ENCODE data around the gene CORIN. TPM values are rescaled to one million over a fixed set of nuclear protein-coding genes. Genes with fewer than 3 reads are reported as not detected.

The CORIN gene
- total and polyA plus RNA-seq, 2 of the 13 experiments (the other 11 are each of a cell fraction or from before 2014, with no cell fraction given): 0.84 to 1.2 TPM

GRCh38 chr4:47852136-47852535, 14.3 kb upstream of the CORIN start:
- H4K20me1 ChIP-seq (ENCODE audit: insufficient read depth, low read length): no peaks in the 10 kb centered on the region
- in situ Hi-C loops (cut with HindIII; ENCODE audit: extremely low pct_ligation_motif_present, low pct_unique_long_range_greater_than_20kb): no loop called here
- no peaks in the 10 kb centered on the region for H3K9me3 ChIP-seq (ENCODE audit: low read length)
- no peaks in the 10 kb centered on the region for H3K4me1 ChIP-seq (ENCODE audit: insufficient read depth, low read length)
- H3K4me3 ChIP-seq (replicated peaks in 1 of 3; ENCODE audit: insufficient read depth in 1 of 3, low read depth in 2 of 3, low read length in 3 of 3): no peak overlapping the region
- no peak overlapping the region for H3K27ac ChIP-seq (ENCODE audit: extremely low read length, insufficient read depth, low read length)
- CTCF ChIA-PET (ENCODE audit: low intra/inter-chr PET ratio, low total read pairs): no interaction called here
- H3K27me3 ChIP-seq (ENCODE audit: control insufficient read depth in 1 of 2, insufficient read depth in 2 of 2, low read length in 2 of 2): no peaks in the 10 kb centered on the region
- FAIRE-seq (no peak), DNase-seq (ENCODE audit: low spot score) (no peak), ATAC-seq (no peak)
- WGBS (ENCODE audit: low lambda C conversion rate): 100% methylated on average over 1 of the region's 1 CpG
- no TSS peak for BruUV-seq (replicated peaks)
- POLR2A ChIA-PET: no interaction called here
- no peak overlapping the region for H2AFZ ChIP-seq (ENCODE audit: low read length)
- TF ChIP-seq POLR2AphosphoS2 (IDR thresholded peaks at IDR 0.05; ENCODE audit: low read depth, low read length) (no peak), ZHX1 (CRISPR knock-in tag; IDR thresholded peaks at IDR 0.05; ENCODE audit: low read depth) (no peak), ZNF703 (CRISPR knock-in tag; IDR thresholded peaks at IDR 0.05; ENCODE audit: borderline replicate concordance) (no peak), ZNF256 (CRISPR knock-in tag; conservative IDR thresholded peaks at IDR 0.05) (no peak), MXI1 (IDR thresholded peaks at IDR 0.05; ENCODE audit: borderline replicate concordance, low read depth, low read length) (no peak)
- TF ChIP-seq, protein P1, sequence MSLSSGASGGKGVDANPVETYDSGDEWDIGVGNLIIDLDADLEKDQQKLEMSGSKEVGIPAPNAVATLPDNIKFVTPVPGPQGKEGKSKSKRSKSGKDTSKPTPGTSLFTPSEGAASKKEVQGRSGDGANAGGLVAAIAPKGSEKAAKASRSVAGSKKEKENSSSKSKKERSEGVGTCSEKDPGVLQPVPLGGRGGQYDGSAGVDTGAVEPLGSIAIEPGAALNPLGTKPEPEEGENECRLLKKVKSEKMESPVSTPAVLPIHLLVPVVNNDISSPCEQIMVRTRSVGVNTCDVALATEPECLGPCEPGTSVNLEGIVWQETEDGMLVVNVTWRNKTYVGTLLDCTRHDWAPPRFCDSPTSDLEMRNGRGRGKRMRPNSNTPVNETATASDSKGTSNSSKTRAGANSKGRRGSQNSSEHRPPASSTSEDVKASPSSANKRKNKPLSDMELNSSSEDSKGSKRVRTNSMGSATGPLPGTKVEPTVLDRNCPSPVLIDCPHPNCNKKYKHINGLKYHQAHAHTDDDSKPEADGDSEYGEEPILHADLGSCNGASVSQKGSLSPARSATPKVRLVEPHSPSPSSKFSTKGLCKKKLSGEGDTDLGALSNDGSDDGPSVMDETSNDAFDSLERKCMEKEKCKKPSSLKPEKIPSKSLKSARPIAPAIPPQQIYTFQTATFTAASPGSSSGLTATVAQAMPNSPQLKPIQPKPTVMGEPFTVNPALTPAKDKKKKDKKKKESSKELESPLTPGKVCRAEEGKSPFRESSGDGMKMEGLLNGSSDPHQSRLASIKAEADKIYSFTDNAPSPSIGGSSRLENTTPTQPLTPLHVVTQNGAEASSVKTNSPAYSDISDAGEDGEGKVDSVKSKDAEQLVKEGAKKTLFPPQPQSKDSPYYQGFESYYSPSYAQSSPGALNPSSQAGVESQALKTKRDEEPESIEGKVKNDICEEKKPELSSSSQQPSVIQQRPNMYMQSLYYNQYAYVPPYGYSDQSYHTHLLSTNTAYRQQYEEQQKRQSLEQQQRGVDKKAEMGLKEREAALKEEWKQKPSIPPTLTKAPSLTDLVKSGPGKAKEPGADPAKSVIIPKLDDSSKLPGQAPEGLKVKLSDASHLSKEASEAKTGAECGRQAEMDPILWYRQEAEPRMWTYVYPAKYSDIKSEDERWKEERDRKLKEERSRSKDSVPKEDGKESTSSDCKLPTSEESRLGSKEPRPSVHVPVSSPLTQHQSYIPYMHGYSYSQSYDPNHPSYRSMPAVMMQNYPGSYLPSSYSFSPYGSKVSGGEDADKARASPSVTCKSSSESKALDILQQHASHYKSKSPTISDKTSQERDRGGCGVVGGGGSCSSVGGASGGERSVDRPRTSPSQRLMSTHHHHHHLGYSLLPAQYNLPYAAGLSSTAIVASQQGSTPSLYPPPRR (CRISPR knock-in tag; IDR thresholded peaks at IDR 0.05; ENCODE audit: borderline replicate concordance): no peak
- TF ChIP-seq, protein P2, sequence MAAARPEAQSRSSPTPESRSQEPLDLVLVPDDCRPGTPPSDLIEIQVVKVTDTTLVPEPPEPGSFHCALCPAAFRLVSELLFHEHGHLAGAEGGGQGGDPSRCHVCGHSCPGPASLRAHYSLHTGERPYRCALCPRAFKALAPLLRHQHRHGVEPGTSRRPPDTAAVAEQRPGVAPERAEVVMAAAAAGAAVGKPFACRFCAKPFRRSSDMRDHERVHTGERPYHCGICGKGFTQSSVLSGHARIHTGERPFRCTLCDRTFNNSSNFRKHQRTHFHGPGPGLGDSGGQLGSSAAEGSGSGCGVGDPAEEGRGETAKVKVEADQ (CRISPR knock-in tag; IDR thresholded peaks at IDR 0.05; ENCODE audit: borderline replicate concordance): no peak
- TF ChIP-seq, protein P3, sequence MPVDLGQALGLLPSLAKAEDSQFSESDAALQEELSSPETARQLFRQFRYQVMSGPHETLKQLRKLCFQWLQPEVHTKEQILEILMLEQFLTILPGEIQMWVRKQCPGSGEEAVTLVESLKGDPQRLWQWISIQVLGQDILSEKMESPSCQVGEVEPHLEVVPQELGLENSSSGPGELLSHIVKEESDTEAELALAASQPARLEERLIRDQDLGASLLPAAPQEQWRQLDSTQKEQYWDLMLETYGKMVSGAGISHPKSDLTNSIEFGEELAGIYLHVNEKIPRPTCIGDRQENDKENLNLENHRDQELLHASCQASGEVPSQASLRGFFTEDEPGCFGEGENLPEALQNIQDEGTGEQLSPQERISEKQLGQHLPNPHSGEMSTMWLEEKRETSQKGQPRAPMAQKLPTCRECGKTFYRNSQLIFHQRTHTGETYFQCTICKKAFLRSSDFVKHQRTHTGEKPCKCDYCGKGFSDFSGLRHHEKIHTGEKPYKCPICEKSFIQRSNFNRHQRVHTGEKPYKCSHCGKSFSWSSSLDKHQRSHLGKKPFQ (CRISPR knock-in tag; IDR thresholded peaks at IDR 0.05; ENCODE audit: insufficient replicate concordance): no peak
- intact Hi-C loops (cut with micrococcal nuclease; ENCODE audit: unreplicated experiment): no loop called here
- H3K36me3 ChIP-seq (replicated peaks in 1 of 2; ENCODE audit: control insufficient read depth in 1 of 2, insufficient read depth in 2 of 2, low read length in 2 of 2): peaks cover 7 to 35% of the 10 kb centered on the region in 2 experiments
- no peaks in the 10 kb centered on the region for H3K79me2 ChIP-seq (ENCODE audit: insufficient read depth, low read length)
- no peak overlapping the region for H3K9ac ChIP-seq (ENCODE audit: insufficient read depth, low read depth, low read length)
- no peak overlapping the region for H3K4me2 ChIP-seq (ENCODE audit: low read depth, low read length)

Data from HepG2 (cell line).